SK-N-MC (cell line): ENCODE data around the gene ISYNA1.

ENCODE experiments used
- EZH2 ChIP-seq: fragments of 200-600 bp; sonication (generic); IDR thresholded peaks from one replicate; pipeline ENCODE4 v1.6.1; 2017; ENCODE audit warnings: antibody characterized with exemption
- FOXP2 ChIP-seq: optimal IDR thresholded peaks from 2 replicates; pipeline ENCODE3; 2011; ENCODE audit warnings: mild to moderate bottlenecking, moderate library complexity; ENCODE audit not compliant: insufficient read depth; ENCODE audit errors: extremely low read length, control extremely low read depth
- POLR2AphosphoS5 ChIP-seq: IDR thresholded peaks from 2 replicates; pipeline ENCODE4 v1.6.1; 2012; ENCODE audit warnings: mild to moderate bottlenecking, low read depth, low read length, borderline replicate concordance

DNA sequence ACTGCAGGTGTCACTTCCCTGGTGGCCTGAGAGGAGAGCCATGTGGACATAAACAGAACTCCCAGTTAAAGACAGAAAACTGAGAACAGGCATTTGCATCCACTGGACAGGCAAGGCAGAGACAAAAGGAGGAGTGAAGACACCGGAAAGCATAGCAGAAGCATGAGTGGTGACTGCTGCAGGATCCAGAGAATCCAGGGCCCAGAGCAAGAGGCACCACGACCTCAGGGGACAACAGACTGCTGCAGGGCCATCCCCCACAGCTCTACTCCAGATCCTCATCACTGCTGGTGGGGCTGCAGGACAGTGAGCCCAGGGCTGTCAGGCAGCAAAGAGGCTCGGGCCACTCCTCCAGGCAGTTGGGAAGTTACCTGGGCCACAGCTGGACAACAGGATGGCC lies 14.5 kb upstream of the ISYNA1 start:
- TF ChIP-seq POLR2AphosphoS5: no peak
- no peak for TF ChIP-seq EZH2
- no peak for TF ChIP-seq FOXP2
